ENCODE measurements around the gene PAPPA2.

Gene PAPPA2

GRCh38 chr1:176501599-176501998, 38.6 kb downstream of the PAPPA2 start:
- DNase-seq (ENCODE audit: low read depth in 3 of 3) = no peak

- DNase-seq (ENCODE audit: low read depth in 3 of 3) = no peak
Observed at GRCh38 chr1:176504848-176505553, 42.0 kb downstream of the PAPPA2 start.

- DNase-seq (ENCODE audit: low read depth in 3 of 3) = no peak
Observed at GRCh38 chr1:176512966-176513365, 50.0 kb downstream of the PAPPA2 start.

GRCh38 chr1:176515310-176515709, 52.3 kb downstream of the PAPPA2 start:
- DNase-seq (ENCODE audit: low read depth in 3 of 3) = no peak

- no peak for DNase-seq (ENCODE audit: low read depth in 3 of 3)
Observed at GRCh38 chr1:176517484-176517883, 54.5 kb downstream of the PAPPA2 start.

GRCh38 chr1:176521211-176521610, 58.2 kb downstream of the PAPPA2 start:
- DNase-seq (ENCODE audit: low read depth in 3 of 3) = no peak

- no peak for DNase-seq (ENCODE audit: low read depth in 3 of 3)
Observed at GRCh38 chr1:176522310-176522845, 59.4 kb downstream of the PAPPA2 start.

DNA sequence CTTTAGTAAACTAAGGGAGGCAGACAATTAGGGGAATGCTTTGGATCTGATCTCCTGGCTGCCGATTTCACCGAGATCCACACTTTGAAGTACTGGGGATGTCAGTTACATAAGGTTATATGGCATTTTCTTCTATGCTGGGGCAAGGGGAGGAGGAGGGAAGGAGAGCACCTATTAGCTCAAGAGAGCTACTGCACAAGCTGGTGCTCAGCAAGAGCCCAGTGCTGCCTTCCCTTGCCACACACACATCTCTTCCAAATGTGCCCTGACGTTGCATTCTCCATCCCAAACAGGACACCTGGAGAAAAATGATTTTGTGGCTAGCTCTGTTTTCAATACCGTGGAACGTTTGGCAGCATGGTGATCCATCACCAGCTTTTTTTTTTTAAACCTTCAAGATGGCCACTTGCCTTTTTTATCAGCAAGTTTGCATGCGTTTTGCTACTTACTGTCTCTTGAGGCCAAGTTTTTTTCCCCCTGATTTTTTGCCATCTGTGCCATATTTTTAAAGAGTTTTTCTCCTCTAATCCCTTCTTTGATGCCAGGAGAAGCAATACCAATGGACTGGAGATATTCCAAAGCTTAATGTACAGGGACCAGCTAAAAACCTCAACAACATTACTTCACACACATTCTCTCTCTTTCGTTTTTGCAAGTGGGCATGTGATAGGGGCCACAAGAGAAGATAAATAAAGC, 66.6 kb downstream of the PAPPA2 start:
- DNase-seq (ENCODE audit: low read depth in 3 of 3) = no peak

GRCh38 chr1:176531036-176531435, 68.1 kb downstream of the PAPPA2 start:
- no peak for DNase-seq (ENCODE audit: low read depth in 3 of 3)

DNA sequence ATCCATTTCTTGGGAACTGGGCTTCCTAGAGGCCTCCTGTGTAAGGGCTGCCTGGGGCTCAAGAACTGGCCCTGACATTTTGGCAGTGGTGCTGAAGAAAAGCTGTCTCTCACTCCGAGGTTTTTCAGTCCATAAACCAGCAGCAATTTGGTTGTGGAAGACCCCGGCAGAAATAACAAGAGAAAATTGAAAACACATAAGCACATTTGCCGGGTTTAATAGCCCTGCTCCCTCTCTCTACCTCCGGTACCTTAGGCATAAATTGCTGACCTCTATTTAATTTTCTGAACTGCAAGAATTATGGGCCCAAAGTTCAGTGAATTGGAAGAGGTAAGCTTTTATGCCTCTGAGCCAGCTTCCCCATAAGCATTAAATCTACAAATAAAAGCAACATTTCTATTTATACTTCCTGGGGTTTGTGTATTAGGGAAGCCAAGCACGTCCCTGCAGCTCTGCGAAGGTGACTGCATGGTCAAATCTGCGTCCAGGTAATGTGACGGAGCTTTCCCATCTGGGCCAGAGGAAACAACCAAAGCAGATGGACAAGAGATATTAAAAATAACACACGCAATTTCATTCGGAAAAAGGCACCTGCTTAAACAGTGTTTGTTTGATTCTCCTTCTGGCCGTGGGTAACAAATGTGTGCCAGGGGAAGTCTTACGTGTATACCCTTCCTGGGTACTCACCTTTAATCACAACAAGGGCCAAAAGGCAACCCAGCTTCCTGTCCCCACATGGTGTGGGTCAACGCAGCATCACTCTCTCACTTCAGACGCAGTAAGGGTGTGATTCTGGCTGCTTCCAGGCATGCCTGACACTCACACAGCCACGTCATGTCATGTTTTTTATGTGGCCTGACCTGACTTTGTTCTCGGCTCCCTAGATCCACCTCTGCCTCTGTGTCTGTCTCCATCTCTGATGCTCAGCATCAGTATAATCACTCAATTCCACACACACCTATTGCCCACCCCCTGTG, 69.2 kb downstream of the PAPPA2 start:
- no peak for DNase-seq (ENCODE audit: low read depth in 3 of 3)

DNA sequence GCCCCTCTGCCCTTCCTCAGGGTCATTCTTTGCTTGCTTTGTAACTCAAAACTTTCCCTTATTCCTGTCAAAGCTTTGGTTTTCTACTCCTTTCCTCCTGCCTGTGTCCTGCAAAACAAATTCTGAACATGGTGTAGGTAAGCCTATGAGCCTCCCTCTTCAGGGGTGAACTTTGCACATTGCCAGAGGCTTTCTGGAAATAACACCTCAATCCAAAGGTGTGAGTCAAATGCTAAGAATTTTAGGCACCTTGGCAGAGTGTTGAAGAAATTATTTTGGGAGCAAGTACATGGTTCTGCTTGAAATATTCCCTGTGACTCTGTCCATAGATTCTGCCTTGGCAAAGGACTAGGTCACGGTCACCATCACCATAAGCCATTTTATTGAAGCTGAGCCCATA, 70.0 kb downstream of the PAPPA2 start:
- DNase-seq (ENCODE audit: low read depth in 3 of 3) = no peak

DNA sequence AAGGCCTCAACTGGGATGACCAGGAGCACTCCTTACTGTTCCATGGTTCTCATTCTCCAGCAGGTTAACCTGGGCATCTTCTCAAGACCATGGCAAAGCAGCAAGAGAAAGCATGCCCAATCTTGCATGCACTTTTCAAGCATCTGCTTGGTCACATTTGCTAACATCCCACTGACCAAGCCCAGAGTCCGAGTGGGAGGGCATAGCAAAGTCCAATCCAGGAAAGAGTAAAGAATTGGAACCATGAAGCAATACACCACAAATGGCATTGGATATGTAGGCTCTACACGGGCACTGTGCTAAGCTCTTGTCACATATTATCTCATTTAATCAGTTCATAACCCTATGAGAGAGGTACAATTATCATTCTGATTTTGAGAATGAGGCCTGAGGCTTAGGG, 73.6 kb downstream of the PAPPA2 start:
- DNase-seq (ENCODE audit: low read depth in 3 of 3) = no peak

DNA sequence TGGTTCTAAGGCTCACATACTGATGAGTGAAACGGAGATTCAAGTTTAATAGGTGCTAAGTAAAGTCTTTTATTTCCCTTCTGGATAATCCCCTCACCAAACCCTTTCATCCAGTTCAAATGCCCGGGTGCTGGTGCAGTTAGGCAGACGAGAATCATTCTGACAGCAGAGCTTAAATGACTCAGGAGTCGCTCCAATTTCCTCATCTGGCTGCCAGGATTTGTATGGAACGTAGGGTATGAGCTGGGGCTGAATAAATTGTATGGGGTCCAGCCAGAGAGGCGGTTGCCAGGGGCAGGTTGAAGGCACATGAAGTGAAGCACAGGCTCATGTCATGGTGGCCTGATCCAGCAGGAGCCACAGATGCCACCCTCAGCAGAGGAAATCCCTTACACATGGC, 76.0 kb downstream of the PAPPA2 start:
- no peak for DNase-seq (ENCODE audit: low read depth in 3 of 3)

DNA sequence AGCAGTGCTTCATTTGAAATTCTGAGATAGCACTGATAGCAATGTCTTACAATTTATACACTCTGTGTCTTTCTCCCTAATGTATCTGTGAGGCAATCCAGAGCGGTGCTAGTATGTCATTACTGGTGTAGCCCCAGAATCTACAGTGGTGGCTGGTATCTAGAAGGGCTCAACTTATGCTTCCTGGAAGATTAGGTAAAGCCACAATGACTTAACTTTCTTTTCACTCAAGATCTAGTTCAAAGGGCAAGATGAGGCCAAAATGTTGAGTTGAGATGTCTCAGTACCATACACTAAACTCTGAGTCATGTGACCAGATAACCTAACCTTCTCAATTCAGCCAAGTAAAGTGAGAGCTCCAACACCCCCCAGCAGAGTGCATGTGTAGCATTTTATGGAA, 77.5 kb downstream of the PAPPA2 start:
- DNase-seq (ENCODE audit: low read depth in 3 of 3) = no peak

GRCh38 chr1:176541663-176542062, 78.7 kb downstream of the PAPPA2 start:
- DNase-seq (ENCODE audit: low read depth in 3 of 3) = no peak

DNA sequence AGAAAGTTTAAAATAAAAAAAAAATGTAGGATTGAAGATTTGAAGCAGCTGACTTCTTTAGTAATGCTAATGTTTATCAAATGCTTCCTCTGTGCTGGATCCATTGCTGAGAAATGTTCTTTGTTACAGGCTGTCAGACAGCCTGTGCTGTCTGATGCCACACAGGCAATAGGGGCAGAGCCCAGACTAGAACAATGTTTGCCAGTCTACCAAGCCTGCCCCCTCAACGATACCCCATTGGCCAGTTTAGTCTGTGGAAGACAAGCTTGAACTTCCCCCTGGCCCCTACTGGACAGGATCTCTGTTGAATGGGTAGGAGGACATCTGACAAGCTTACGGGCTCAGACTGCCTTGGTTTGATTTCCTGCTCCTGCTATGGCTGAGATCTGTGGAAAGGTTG, 79.4 kb downstream of the PAPPA2 start:
- DNase-seq (ENCODE audit: low read depth in 3 of 3) = no peak

- DNase-seq (ENCODE audit: low read depth in 3 of 3) = no peak
Observed at GRCh38 chr1:176543360-176544129, 80.6 kb downstream of the PAPPA2 start.

DNA sequence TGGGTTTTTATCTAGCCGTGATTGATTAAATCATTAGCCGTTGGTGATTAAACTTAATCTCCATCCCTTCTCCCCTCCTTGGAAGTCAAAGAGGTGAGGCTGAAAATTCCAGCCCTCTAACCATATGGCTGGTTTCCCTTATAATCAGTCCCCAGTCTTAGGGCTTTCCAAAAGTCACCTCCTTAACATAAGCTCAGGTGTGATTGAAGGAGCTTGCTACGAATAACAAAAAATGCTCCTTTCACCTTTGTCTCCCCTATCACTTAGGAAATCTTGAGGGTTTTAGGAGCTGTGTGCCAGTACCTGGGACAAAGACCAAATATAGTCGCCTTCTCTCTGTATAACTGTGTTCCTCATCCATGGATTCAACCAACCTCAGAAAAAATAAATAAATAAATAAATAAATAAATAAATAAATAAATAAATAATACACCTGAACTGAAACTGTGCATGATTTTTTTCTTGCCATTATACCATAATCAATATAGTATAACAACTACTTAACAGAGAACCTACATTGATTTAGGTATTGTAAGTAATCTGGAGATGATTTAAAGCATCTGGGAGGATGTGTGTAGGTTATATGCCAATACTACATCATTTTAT, 82.2 kb downstream of the PAPPA2 start:
- DNase-seq (ENCODE audit: low read depth in 3 of 3) = no peak

DNA sequence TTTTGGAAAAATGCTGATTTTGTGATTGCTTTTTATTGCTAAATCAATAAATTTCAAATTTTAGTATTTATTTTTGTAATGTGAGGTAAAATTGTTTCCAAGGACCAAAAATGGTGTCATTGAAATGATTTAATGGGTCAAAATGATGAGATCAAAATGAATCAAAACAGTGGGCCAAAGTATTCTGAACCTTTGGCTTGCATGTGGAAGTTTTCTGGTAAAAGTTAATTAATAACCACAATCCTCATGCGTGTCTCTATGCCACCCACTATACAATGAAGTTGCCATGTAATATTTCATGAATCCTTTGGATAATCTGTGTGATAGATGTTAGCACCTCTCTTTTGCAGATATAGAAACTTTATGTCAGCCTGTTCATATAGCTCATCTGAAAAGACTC, 83.8 kb downstream of the PAPPA2 start:
- DNase-seq (ENCODE audit: low read depth in 3 of 3) = no peak

GRCh38 chr1:176551146-176551545, 88.2 kb downstream of the PAPPA2 start:
- DNase-seq (ENCODE audit: low read depth in 3 of 3) = no peak
